ENCODE measurements around the gene CEP85. TPM values are rescaled to one million over a fixed set of nuclear protein-coding genes. Genes with fewer than 3 reads are reported as not detected.

Gene CEP85
- total and polyA plus RNA-seq, 10 of the 15 experiments (the other 5 are each of a cell fraction or from before 2014, with no cell fraction given) = 8.4 to 26.8 (median 21.5) TPM

DNA sequence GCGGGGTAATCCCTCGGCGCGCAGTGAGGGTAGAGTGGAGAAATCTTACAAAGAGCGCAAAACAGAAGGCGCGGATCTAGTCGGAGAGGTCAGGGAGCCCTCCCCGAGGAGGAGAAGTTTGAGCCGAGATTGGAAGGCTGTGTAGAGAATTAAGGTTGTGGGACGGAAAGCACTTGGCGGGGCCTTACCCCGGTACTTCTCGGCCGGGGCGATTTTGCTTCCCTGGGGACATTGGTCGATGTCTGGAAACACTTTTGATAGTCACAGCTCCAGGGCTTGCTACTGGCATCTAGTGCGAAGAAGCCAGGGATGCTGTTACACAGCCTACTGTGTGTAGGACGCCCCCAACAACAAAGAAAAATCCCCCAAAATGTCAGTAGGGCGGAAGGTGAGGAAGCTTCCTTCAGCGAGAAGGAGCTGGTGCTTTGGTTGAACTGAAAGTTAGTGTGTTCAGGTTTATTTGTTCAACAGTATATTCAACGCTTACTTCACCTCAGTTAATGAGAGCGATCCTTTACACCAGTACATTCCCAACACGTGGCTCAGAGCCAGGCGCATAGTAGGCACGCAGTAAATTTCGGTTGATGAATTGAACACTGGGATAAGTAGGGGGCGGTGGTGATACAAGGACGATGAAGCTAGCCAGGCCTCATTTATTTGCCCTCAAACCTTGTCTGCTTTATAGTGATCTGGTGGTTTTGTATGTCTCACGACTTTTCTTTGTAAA, 807 bp downstream of the CEP85 start:
- ChIA-PET RAD21 (ENCODE audit: unreplicated experiment) (interaction anchor here (0.7 to 3.0 kb wide), 17 partner anchors 28 to 197 kb away, joined by 3 to 44 read pairs (median 4); partner anchors contain the start of genes CD52, DHDDS, SH3BGRL3 and ZNF593), POLR2A (interaction anchor here (0.5 to 2.4 kb wide), 14 partner anchors 13 to 1151 kb away, joined by 3 to 11 read pairs (median 4); partner anchors contain the start of genes C1orf232, CD52, SH3BGRL3 and UBXN11), CTCF (interaction anchor here (0.6 to 7.3 kb wide), 42 partner anchors 12 to 1879 kb away, joined by 3 to 110 read pairs (median 5); partner anchors contain the start of genes C1orf232, CATSPER4, CD52 and CNKSR1), SMC1A (ENCODE audit: uncharacterized antibody, unreplicated experiment) (interaction anchor here (0.6 to 4.4 kb wide), 15 partner anchors 14 to 121 kb away, joined by 3 to 23 read pairs (median 5); partner anchors contain the start of genes SH3BGRL3, ZNF593 and ZNF593OS)
- peak overlapping the region; percentile 98 for H2AFZ ChIP-seq (ENCODE audit: control insufficient read depth, low read depth, low read length)
- H3K27ac ChIP-seq (ENCODE audit: control insufficient read depth, insufficient read depth) = peak overlapping the region; percentile 66
- intact Hi-C loops (cut with micrococcal nuclease; ENCODE audit: unreplicated experiment) = loop anchor here (1.0 to 5.0 kb wide), 3 partner anchors 66 to 124 kb away; partner anchors contain the start of genes CD52, PDIK1L and ZNF593
- peak; percentile 72 for FAIRE-seq
- no peak for DNase-seq (ENCODE audit: low read depth, low spot score)
- H3K4me3 ChIP-seq = peak overlapping the region; percentile 98
- H3K9ac ChIP-seq (ENCODE audit: control insufficient read depth, insufficient read depth, low read length) = peak overlapping the region; percentile 78
- H3K9me3 ChIP-seq (replicated peaks; ENCODE audit: control insufficient read depth, insufficient read depth, low read length) = no peaks in the 10 kb centered on the region
- no peaks in the 10 kb centered on the region for H3K27me3 ChIP-seq (replicated peaks in 1 of 2; ENCODE audit: control insufficient read depth in 2 of 2, insufficient read depth in 2 of 2, low read length in 1 of 2)
- no peaks in the 10 kb centered on the region for H4K20me1 ChIP-seq (ENCODE audit: control insufficient read depth, insufficient read depth)
- peaks cover 51% of the 10 kb centered on the region for H3K79me2 ChIP-seq (ENCODE audit: control insufficient read depth, insufficient read depth, low read length)
- no TSS peak for BruUV-seq (replicated peaks)
- under 1% methylated on average over 30 of the region's 30 CpGs for WGBS (ENCODE audit: insufficient coverage, insufficient replicate concordance, low lambda C conversion rate, missing lambda C conversion rate)
- peak overlapping the region; percentile 83 for H3K4me2 ChIP-seq (ENCODE audit: control insufficient read depth, insufficient read depth)
- peak; percentile 1; the same call in 2 of the 3 replicates for ATAC-seq
- H3K36me3 ChIP-seq (ENCODE audit: control insufficient read depth in 2 of 2, insufficient read depth in 2 of 2, low read length in 1 of 2) = no peaks in the 10 kb centered on the region
- peaks cover 9% of the 10 kb centered on the region for H3K4me1 ChIP-seq (ENCODE audit: control insufficient read depth, insufficient read depth, low read length)
- in situ Hi-C loops (cut with MboI) = loop anchor here (5.0 kb wide), 1 partner anchor 128 kb away; no protein-coding TSS in a partner anchor
- TF ChIP-seq ZNF207 (IDR thresholded peaks at IDR 0.05; ENCODE audit: borderline replicate concordance) (0 out of 2 replicates have a peak, but pooled peaks have one; percentile 5), SPI1 (IDR thresholded peaks at IDR 0.05; ENCODE audit: borderline replicate concordance, insufficient read depth, low read depth, low read length) (no peak), LARP7 (IDR thresholded peaks at IDR 0.05) (no peak; the same call in 1 of the 2 replicates), SMAD1 (IDR thresholded peaks at IDR 0.05; ENCODE audit: low read depth, partially characterized antibody) (no peak), GATAD2B (conservative IDR thresholded peaks at IDR 0.05; ENCODE audit: low read depth) (no peak), ELK1 (IDR thresholded peaks at IDR 0.05; ENCODE audit: low read depth, low read length) (no peak), MEF2A (IDR thresholded peaks at IDR 0.05; ENCODE audit: insufficient read depth, low read depth, low read length) (no peak), ZNF217 (IDR thresholded peaks at IDR 0.05) (no peak), IRF3 (IDR thresholded peaks at IDR 0.05) (no peak), CTCF (IDR thresholded peaks at IDR 0.05 in 2 of 3, conservative IDR thresholded peaks at IDR 0.05 in 1 of 3; ENCODE audit: control insufficient read depth in 2 of 3, extremely low read depth in 1 of 3, insufficient read depth in 1 of 3, low read depth in 3 of 3, low read length in 3 of 3) (peak; percentile 1 to 33 (median 16); a peak in 2 of 6 replicates)
- TF ChIP-seq, protein P1, sequence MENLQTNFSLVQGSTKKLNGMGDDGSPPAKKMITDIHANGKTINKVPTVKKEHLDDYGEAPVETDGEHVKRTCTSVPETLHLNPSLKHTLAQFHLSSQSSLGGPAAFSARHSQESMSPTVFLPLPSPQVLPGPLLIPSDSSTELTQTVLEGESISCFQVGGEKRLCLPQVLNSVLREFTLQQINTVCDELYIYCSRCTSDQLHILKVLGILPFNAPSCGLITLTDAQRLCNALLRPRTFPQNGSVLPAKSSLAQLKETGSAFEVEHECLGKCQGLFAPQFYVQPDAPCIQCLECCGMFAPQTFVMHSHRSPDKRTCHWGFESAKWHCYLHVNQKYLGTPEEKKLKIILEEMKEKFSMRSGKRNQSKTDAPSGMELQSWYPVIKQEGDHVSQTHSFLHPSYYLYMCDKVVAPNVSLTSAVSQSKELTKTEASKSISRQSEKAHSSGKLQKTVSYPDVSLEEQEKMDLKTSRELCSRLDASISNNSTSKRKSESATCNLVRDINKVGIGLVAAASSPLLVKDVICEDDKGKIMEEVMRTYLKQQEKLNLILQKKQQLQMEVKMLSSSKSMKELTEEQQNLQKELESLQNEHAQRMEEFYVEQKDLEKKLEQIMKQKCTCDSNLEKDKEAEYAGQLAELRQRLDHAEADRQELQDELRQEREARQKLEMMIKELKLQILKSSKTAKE (IDR thresholded peaks at IDR 0.05; ENCODE audit: low read depth, poor library complexity, severe bottlenecking) = peak; percentile 13
